ENCODE results near the gene JAML. TPM values are rescaled to one million over a fixed set of nuclear protein-coding genes. Genes with fewer than 3 reads are reported as not detected.
A peak's percentile ranks its signal among the peaks of the same experiment; 100 is the strongest.

The JAML gene
- total RNA-seq, 6 experiments from 2014 or later = not detected

- Mint-ChIP-seq H3K27me3 (ENCODE audit: insufficient read depth) (peaks cover 46% of the 10 kb centered on the region), H3K27ac (no peak overlapping the region), H3K9me3 (no peaks in the 10 kb centered on the region), H3K4me1 (ENCODE audit: low read depth) (peaks cover 6% of the 10 kb centered on the region), H3K4me3 (peak overlapping the region; percentile 11; the same call in 1 of the 2 replicates), H3K36me3 (ENCODE audit: low read depth) (no peaks in the 10 kb centered on the region)
- no peak for DNase-seq
- TF ChIP-seq CTCF (IDR thresholded peaks at IDR 0.05) = no peak
Measured at GRCh38 chr11:118264569-118265465, 40.0 kb upstream of the JAML start.

GRCh38 chr11:118263695-118264568, 39.1 kb upstream of the JAML start, which contains the start of gene MPZL2:
Gene MPZL2 (minus strand): TSS chr11:118264297. CDS start chr11:118264153, 144 bp downstream.
- no peak within 1 kb of the TSS for H3K27ac Mint-ChIP-seq
- H3K4me1 Mint-ChIP-seq (ENCODE audit: low read depth) = peaks cover 6% of the 10 kb centered on the region
- no peak for TF ChIP-seq CTCF (IDR thresholded peaks at IDR 0.05)
- peak within 1 kb of the TSS; percentile 11; the same call in 1 of the 2 replicates for H3K4me3 Mint-ChIP-seq
- H3K27me3 Mint-ChIP-seq (ENCODE audit: insufficient read depth) = peaks cover 41% of the 10 kb centered on the region
- no peak for DNase-seq
- H3K9me3 Mint-ChIP-seq = no peaks in the 10 kb centered on the region
- no peaks in the 10 kb centered on the region for H3K36me3 Mint-ChIP-seq (ENCODE audit: low read depth)

GRCh38 chr11:118263112-118263511, 38.3 kb upstream of the JAML start:
- peaks cover 40% of the 10 kb centered on the region for H3K27me3 Mint-ChIP-seq (ENCODE audit: insufficient read depth)
- no peaks in the 10 kb centered on the region for H3K36me3 Mint-ChIP-seq (ENCODE audit: low read depth)
- no peak for DNase-seq
- H3K27ac Mint-ChIP-seq = no peak overlapping the region
- H3K4me3 Mint-ChIP-seq = no peak overlapping the region
- H3K4me1 Mint-ChIP-seq (ENCODE audit: low read depth) = peaks cover 6% of the 10 kb centered on the region
- no peaks in the 10 kb centered on the region for H3K9me3 Mint-ChIP-seq
- TF ChIP-seq CTCF (IDR thresholded peaks at IDR 0.05) = no peak

DNA sequence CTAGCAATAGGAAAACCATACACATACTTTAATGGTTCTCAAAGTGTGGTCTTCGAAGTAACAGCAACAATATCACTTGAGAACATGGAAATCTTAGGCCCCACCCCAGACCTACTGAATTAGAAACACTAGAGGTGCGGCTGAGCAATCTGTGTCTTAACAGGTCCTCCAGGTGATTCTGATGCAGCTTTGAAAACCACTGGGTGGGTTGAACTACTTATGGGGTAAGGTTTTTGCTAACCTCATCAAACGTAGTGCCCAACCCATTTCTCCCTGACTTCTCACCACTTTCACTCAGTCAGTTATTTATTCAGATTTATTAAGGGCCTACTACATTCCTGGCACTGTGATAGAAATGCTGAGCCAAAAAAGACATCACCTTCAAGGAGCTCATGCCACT, 35.5 kb upstream of the JAML start:
- Mint-ChIP-seq H3K9me3 (no peaks in the 10 kb centered on the region), H3K27me3 (ENCODE audit: insufficient read depth) (peaks cover 41% of the 10 kb centered on the region), H3K4me3 (no peak overlapping the region), H3K27ac (no peak overlapping the region), H3K4me1 (ENCODE audit: low read depth) (peaks cover 6% of the 10 kb centered on the region), H3K36me3 (ENCODE audit: low read depth) (no peaks in the 10 kb centered on the region)
- TF ChIP-seq CTCF (IDR thresholded peaks at IDR 0.05) = no peak
- no peak for DNase-seq

GRCh38 chr11:118259138-118259537, 34.3 kb upstream of the JAML start:
- Mint-ChIP-seq H3K4me1 (ENCODE audit: low read depth) (peaks cover 2% of the 10 kb centered on the region), H3K4me3 (no peak overlapping the region), H3K27ac (no peak overlapping the region), H3K9me3 (no peaks in the 10 kb centered on the region), H3K36me3 (ENCODE audit: low read depth) (no peaks in the 10 kb centered on the region), H3K27me3 (ENCODE audit: insufficient read depth) (peaks cover 31% of the 10 kb centered on the region)
- TF ChIP-seq CTCF (IDR thresholded peaks at IDR 0.05) = no peak
- no peak for DNase-seq
